HEK293T (cell line): ENCODE measurements around the gene ARMC5.

Experiments used
- CTCF ChIA-PET: fragments of 350-600 bp; formaldehyde crosslinking; extraction: SDS; loops from one replicate; lab custom pipeline; 2021; ENCODE audit warnings: antibody characterized with exemption, inconsistent platforms; lab: Yijun Ruan, JAX
- POLR2A ChIA-PET: fragments of 350-600 bp; formaldehyde crosslinking; extraction: SDS; loops from one replicate; lab custom pipeline; 2020; ENCODE audit warnings: antibody characterized with exemption, inconsistent platforms; lab: Yijun Ruan, JAX
- DNase-seq: peaks from one replicate; pipeline ENCODE4 v3.0.0; 2012; ENCODE audit warnings: mixed read lengths; ENCODE audit errors: extremely low spot score
- ARNT ChIP-seq: fragments of 450-650 bp; IDR thresholded peaks from 2 replicates; pipeline ENCODE4 v1.6.1; 2017; ENCODE audit warnings: mild to moderate bottlenecking
- BHLHE40 ChIP-seq: fragments of 450-650 bp; IDR thresholded peaks from 2 replicates; pipeline ENCODE4 v1.6.1; 2016; ENCODE audit warnings: mild to moderate bottlenecking, moderate library complexity, borderline replicate concordance
- CTBP1 ChIP-seq: fragments of 450-650 bp; IDR thresholded peaks from 2 replicates; pipeline ENCODE4 v1.6.1; 2016; ENCODE audit warnings: borderline replicate concordance
- ELF4 ChIP-seq: fragments of 450-650 bp; IDR thresholded peaks from 2 replicates; pipeline ENCODE4 v1.6.1; 2017; ENCODE audit warnings: antibody characterized with exemption
- FOXA1 ChIP-seq: fragments of 450-650 bp; IDR thresholded peaks from 2 replicates; pipeline ENCODE4 v1.6.1; 2016; ENCODE audit warnings: mild to moderate bottlenecking
- FOXK2 ChIP-seq: fragments of 450-650 bp; IDR thresholded peaks from 2 replicates; pipeline ENCODE4 v1.6.1; 2016; ENCODE audit warnings: mild to moderate bottlenecking
- FOXM1 ChIP-seq: fragments of 450-650 bp; IDR thresholded peaks from 2 replicates; pipeline ENCODE4 v1.6.1; 2017; ENCODE audit warnings: mild to moderate bottlenecking, borderline replicate concordance
- HDGF ChIP-seq: fragments of 450-650 bp; IDR thresholded peaks from 2 replicates; pipeline ENCODE4 v1.6.1; 2017; ENCODE audit warnings: antibody characterized with exemption, borderline replicate concordance
- L3MBTL2 ChIP-seq: fragments of 450-650 bp; conservative IDR thresholded peaks from 2 replicates; pipeline ENCODE4 v1.6.1; 2016; ENCODE audit warnings: mild to moderate bottlenecking
- LEF1 ChIP-seq: fragments of 450-650 bp; IDR thresholded peaks from 2 replicates; pipeline ENCODE4 v1.6.1; 2017; ENCODE audit warnings: mild to moderate bottlenecking, borderline replicate concordance
- NFRKB ChIP-seq: fragments of 450-650 bp; IDR thresholded peaks from 2 replicates; pipeline ENCODE4 v1.6.1; 2016; ENCODE audit warnings: mild to moderate bottlenecking, moderate library complexity
- PKNOX1 ChIP-seq: fragments of 450-650 bp; IDR thresholded peaks from 2 replicates; pipeline ENCODE4 v1.6.1; 2016
- SP1 ChIP-seq: fragments of 450-650 bp; IDR thresholded peaks from 2 replicates; pipeline ENCODE4 v1.6.1; 2017
- SUZ12 ChIP-seq: fragments of 450-650 bp; IDR thresholded peaks from 2 replicates; pipeline ENCODE4 v1.6.1; 2016; ENCODE audit warnings: mild to moderate bottlenecking
- TARDBP ChIP-seq: fragments of 450-650 bp; IDR thresholded peaks from 2 replicates; pipeline ENCODE4 v1.6.1; 2016
- ZNF384 ChIP-seq: fragments of 450-650 bp; IDR thresholded peaks from 2 replicates; pipeline ENCODE4 v1.6.1; 2016

ARMC5 gene

GRCh38 chr16:31471241-31471874, 12.1 kb downstream of the ARMC5 start:
- TF ChIP-seq HDGF (no peak), NFRKB (no peak), FOXM1 (no peak), PKNOX1 (no peak), BHLHE40 (no peak), CTBP1 (no peak), SUZ12 (no peak), TARDBP (no peak), LEF1 (no peak), ELF4 (no peak), L3MBTL2 (no peak), ARNT (no peak), ZNF384 (no peak), FOXA1 (no peak), SP1 (no peak)
- ChIA-PET CTCF (interaction anchor here (1.3 kb wide), 1 partner anchor 11 kb away, joined by 3 read pairs; no protein-coding TSS in a partner anchor), POLR2A (interaction anchor here (1.0 to 3.9 kb wide), 3 partner anchors 11 to 18 kb away, joined by 3 to 27 read pairs (median 4); partner anchors contain the start of gene ARMC5)
- no peak for DNase-seq

DNA sequence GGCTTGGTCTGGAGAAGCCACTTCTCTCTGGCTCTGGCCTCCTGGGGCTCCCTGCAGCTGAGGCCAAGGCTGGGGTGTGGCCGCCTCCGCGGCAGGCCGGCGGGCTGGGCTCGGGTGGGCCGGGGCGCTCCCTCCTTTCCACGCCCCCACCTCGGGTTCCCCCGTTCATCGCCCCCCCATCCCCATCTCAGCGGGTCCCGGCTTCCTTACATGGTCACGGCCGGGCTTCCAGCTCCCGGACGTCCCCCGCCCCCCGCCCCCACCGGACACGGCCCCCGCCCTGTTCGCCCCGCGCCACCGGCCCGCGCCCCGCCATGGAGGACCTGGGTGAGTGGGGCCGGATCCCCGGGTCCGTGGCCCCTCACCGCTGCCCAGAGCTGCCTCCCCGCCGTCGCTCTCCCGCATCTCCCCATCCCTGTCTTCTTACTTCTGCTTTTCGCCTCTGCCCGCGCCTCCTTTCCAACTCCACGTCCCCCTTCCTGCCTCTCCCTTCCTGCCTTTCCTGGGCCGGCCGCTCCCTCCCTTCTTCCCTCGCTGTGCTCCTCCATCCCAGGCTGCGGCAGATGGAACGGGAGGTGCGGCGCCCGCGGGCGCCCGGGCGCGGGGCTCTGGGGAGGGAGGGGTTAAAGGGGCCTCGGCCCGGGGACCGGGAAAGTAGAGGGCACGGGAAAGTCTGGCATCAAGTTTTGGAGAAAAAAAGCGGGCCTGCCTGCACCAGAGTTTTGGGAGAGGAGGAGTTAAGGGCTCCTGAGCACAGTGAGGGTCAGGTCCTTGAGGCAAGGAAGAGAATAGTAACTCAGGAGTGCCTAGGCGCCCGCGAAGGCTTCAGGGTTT, 12.8 kb downstream of the ARMC5 start, which contains the start of gene TGFB1I1:
Gene TGFB1I1, plus strand, starts transcription at position 278 of the 834 bp plus-strand sequence. Its CDS starts 37 bp downstream, at position 315.
- peak; percentile 32 for DNase-seq
- TF ChIP-seq PKNOX1: no peak
- TF ChIP-seq CTBP1: no peak
- no peak for TF ChIP-seq FOXM1
- TF ChIP-seq FOXK2: no peak
- TF ChIP-seq ZNF384: no peak
- no peak for TF ChIP-seq TARDBP
- no peak; the same call in none of the 2 replicates for TF ChIP-seq L3MBTL2
- no peak for TF ChIP-seq NFRKB
- no peak for TF ChIP-seq ARNT
- no peak for TF ChIP-seq FOXA1
- no peak for TF ChIP-seq SP1
- no peak for TF ChIP-seq SUZ12
- no peak for TF ChIP-seq ELF4
- no peak for TF ChIP-seq LEF1
- TF ChIP-seq HDGF: no peak
- no peak for TF ChIP-seq BHLHE40
- POLR2A ChIA-PET: interaction anchor here (1.0 to 3.9 kb wide), 3 partner anchors 12 to 19 kb away, joined by 3 to 27 read pairs (median 4); partner anchors contain the start of gene ARMC5
- CTCF ChIA-PET: interaction anchor here (1.3 kb wide), 1 partner anchor 11 kb away, joined by 3 read pairs; no protein-coding TSS in a partner anchor

DNA sequence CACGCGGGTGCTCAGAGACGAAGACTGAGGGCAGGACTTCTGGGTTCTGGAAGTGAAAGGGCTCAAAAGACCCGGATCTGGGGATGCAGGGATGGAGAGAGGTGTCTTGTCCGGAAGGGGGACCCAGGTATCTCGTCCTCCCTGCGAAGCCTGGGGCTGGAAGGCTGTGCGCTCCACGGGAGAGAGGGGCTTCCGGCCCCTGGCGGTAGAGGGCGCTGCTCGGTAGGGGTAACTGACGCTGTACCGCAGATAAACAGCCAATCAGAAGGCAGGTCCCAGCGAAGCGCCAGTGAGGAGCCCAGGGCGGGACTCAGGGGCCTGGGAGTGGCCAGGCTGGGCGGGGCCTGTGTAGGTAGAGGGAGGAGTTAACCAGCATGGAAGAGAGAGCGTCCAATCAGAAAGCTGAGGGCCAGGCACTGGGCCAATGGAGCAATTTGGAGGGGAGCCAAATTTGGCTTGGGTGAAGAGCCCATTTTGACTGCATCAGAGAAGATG, 13.5 kb downstream of the ARMC5 start:
- peak; percentile 83 for DNase-seq
- TF ChIP-seq NFRKB (no peak), HDGF (0 out of 2 replicates have a peak, but pooled peaks have one; percentile 30)
- POLR2A ChIA-PET: interaction anchor here (0.7 to 3.9 kb wide), 3 partner anchors 13 to 20 kb away, joined by 3 to 27 read pairs (median 4); partner anchors contain the start of gene ARMC5
- CTCF ChIA-PET: no interaction called here

GRCh38 chr16:31473264-31473984, 14.1 kb downstream of the ARMC5 start:
- TF ChIP-seq TARDBP (no peak), ARNT (no peak), SP1 (no peak), HDGF (no peak), LEF1 (no peak), SUZ12 (no peak), ZNF384 (no peak), FOXK2 (no peak), ELF4 (no peak), NFRKB (no peak), L3MBTL2 (no peak), FOXM1 (no peak), BHLHE40 (no peak), PKNOX1 (no peak), CTBP1 (no peak), FOXA1 (no peak)
- CTCF ChIA-PET: interaction anchor here (1.2 kb wide), 1 partner anchor 13 kb away, joined by 5 read pairs; no protein-coding TSS in a partner anchor
- POLR2A ChIA-PET: interaction anchor here (0.7 to 3.9 kb wide), 2 partner anchors 13 to 21 kb away, joined by 3 to 27 read pairs; partner anchors contain the start of gene ARMC5
- no peak for DNase-seq
